CD4-positive, alpha-beta T cell (primary cell): ENCODE measurements around the gene RYR2. TPM values are rescaled to one million over a fixed set of nuclear protein-coding genes. Genes with fewer than 3 reads are reported as not detected.

Source experiments
- ATAC-seq: fragments of 200-7000 bp; cut with Tn5 transposase; one replicate; pipeline ENCODE4 v1.10.0; 2022; ENCODE audit warnings: mild to moderate bottlenecking; ENCODE audit not compliant: poor library complexity
- CTCF ChIA-PET: fragments of 350-600 bp; sonication (Branson Sonifier 250); formaldehyde crosslinking; loops from one replicate; lab custom pipeline; 2021; ENCODE audit warnings: antibody characterized with exemption, inconsistent platforms; lab: Charles Lee
- POLR2A ChIA-PET: fragments of 350-600 bp; sonication (Branson Sonifier 250); formaldehyde crosslinking; loops from one replicate; lab custom pipeline; 2021; ENCODE audit warnings: antibody characterized with exemption, inconsistent platforms; lab: Charles Lee
- DNase-seq, 14 experiments: peaks; one replicate each; pipeline ENCODE4 v3.0.0-alpha.2; 2013 to 2020; ENCODE audit warnings: mixed read lengths in 2 of 14
- H3K27ac ChIP-seq, 2 donors: one replicate each; pipeline versions ENCODE4 v1.5.1 to v1.7.0; 2013; ENCODE audit warnings: low read length in 2 of 2, low read depth in 1 of 2, mild to moderate bottlenecking in 1 of 2
- H3K27me3 ChIP-seq, 2 experiments: 1 replicate in 1 of 2; 2 replicates in 1 of 2; pipeline versions ENCODE4 v1.6.1 to v1.7.0; 2013; ENCODE audit warnings: low read length in 2 of 2, control low read depth in 1 of 2, mild to moderate bottlenecking in 1 of 2, moderate library complexity in 1 of 2; ENCODE audit not compliant: insufficient read depth in 2 of 2, control insufficient read depth in 1 of 2
- H3K36me3 ChIP-seq: one replicate; pipeline ENCODE4 v1.6.1; 2013; ENCODE audit warnings: low read length, control low read depth; ENCODE audit not compliant: insufficient read depth
- H3K4me1 ChIP-seq: one replicate; pipeline ENCODE4 v1.6.1; 2013; ENCODE audit warnings: low read length, control low read depth; ENCODE audit not compliant: insufficient read depth
- H3K4me3 ChIP-seq: one replicate; pipeline ENCODE4 v1.5.1; 2013; ENCODE audit warnings: mild to moderate bottlenecking, low read length, moderate library complexity
- H3K9me3 ChIP-seq, 2 experiments: 1 replicate in 1 of 2; 2 replicates in 1 of 2; pipeline versions ENCODE4 v1.6.1 to v1.7.0; 2013; ENCODE audit warnings: low read length in 2 of 2, mild to moderate bottlenecking in 2 of 2, control low read depth in 1 of 2, moderate library complexity in 1 of 2; ENCODE audit not compliant: control insufficient read depth in 1 of 2, insufficient read depth in 1 of 2
- H3K27ac Mint-ChIP-seq: one replicate; pipeline ENCODE4 v1.8.0; 2020; ENCODE audit warnings: mixed read lengths
- H3K27me3 Mint-ChIP-seq: one replicate; pipeline ENCODE4 v1.8.0; 2021; ENCODE audit warnings: mixed read lengths
- H3K36me3 Mint-ChIP-seq: one replicate; pipeline ENCODE4 v1.8.0; 2021; ENCODE audit warnings: low read depth, mixed read lengths
- H3K4me1 Mint-ChIP-seq: one replicate; pipeline ENCODE4 v1.8.0; 2021; ENCODE audit warnings: low read depth, mixed read lengths
- H3K4me3 Mint-ChIP-seq: one replicate; pipeline ENCODE4 v1.8.0; 2020; ENCODE audit warnings: mild to moderate bottlenecking, mixed read lengths
- H3K9me3 Mint-ChIP-seq: one replicate; pipeline ENCODE4 v1.8.0; 2020; ENCODE audit warnings: mixed read lengths
- intact Hi-C, 2 experiments: fragments of 100-400 bp; cut with DNase I in 1 of 2; cut with micrococcal nuclease in 1 of 2; formaldehyde crosslinking; loops; one replicate each; pipeline versions ENCODE4 v1.15.1 to v1.9.0; 2023 to 2025; cut with DNase I, micrococcal nuclease
- total RNA-seq, 174 experiments: library from RNA in 2 of 174; stranded (reverse) in 2 of 174; gene quantifications; one replicate each; pipeline ENCODE4 v1.2.3 and lab custom pipeline; 2021 to 2026
- TF ChIP-seq, protein P1 (sequence below): fragments of 200-600 bp; IDR thresholded peaks from one replicate; pipeline ENCODE4 v1.8.0; 2022; ENCODE audit warnings: antibody characterized with exemption, mild to moderate bottlenecking

RYR2 gene
- total RNA-seq, 2 experiments from 2014 or later, result not detected

DNA sequence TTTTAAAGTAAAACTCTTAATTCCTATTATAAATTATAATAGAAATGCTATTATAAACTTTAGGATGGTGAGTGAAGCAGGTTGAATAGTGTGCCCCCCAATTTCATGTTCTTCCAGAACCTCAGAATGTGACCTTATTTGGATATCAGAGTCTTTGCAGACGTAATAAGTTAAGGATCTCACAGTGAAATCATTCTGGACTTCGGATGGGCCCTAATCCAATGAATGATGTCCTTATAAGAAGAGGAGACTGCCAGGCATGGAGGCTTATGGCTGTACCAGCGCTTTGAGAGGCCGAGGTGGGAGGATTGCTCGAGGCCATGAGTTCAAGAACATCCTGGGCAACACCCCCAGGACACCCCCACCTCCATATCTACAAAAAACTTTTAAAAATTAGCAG, 28.4 kb upstream of the RYR2 start:
- DNase-seq (no peak), ATAC-seq (no peak)
- Mint-ChIP-seq H3K27me3 (peaks cover 6% of the 10 kb centered on the region), H3K4me3 (no peak overlapping the region), H3K27ac (no peak overlapping the region), H3K4me1 (no peaks in the 10 kb centered on the region), H3K9me3 (no peaks in the 10 kb centered on the region), H3K36me3 (no peaks in the 10 kb centered on the region)
- H3K27ac ChIP-seq, result no peak overlapping the region
- H3K4me1 ChIP-seq, result no peaks in the 10 kb centered on the region
- H3K9me3 ChIP-seq, result no peaks in the 10 kb centered on the region
- intact Hi-C loops, result no loop called here
- POLR2A ChIA-PET, result no interaction called here
- TF ChIP-seq, protein P1, sequence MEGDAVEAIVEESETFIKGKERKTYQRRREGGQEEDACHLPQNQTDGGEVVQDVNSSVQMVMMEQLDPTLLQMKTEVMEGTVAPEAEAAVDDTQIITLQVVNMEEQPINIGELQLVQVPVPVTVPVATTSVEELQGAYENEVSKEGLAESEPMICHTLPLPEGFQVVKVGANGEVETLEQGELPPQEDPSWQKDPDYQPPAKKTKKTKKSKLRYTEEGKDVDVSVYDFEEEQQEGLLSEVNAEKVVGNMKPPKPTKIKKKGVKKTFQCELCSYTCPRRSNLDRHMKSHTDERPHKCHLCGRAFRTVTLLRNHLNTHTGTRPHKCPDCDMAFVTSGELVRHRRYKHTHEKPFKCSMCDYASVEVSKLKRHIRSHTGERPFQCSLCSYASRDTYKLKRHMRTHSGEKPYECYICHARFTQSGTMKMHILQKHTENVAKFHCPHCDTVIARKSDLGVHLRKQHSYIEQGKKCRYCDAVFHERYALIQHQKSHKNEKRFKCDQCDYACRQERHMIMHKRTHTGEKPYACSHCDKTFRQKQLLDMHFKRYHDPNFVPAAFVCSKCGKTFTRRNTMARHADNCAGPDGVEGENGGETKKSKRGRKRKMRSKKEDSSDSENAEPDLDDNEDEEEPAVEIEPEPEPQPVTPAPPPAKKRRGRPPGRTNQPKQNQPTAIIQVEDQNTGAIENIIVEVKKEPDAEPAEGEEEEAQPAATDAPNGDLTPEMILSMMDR, result no peak
- CTCF ChIA-PET, result no interaction called here
- no peak overlapping the region for H3K4me3 ChIP-seq
- H3K36me3 ChIP-seq, result no peaks in the 10 kb centered on the region
- H3K27me3 ChIP-seq, result peaks cover 0 to 4% of the 10 kb centered on the region in 2 experiments

GRCh38 chr1:237016626-237017025, 25.4 kb upstream of the RYR2 start:
- Mint-ChIP-seq H3K27ac (no peak overlapping the region), H3K36me3 (no peaks in the 10 kb centered on the region), H3K9me3 (no peaks in the 10 kb centered on the region), H3K4me3 (no peak overlapping the region), H3K27me3 (peaks cover 6% of the 10 kb centered on the region), H3K4me1 (no peaks in the 10 kb centered on the region)
- TF ChIP-seq, protein P1, result no peak
- ChIA-PET CTCF (no interaction called here), POLR2A (no interaction called here)
- Histone ChIP-seq H3K4me3 (no peak overlapping the region), H3K27me3 (peaks cover 0 to 4% of the 10 kb centered on the region in 2 experiments), H3K27ac (no peak overlapping the region), H3K4me1 (no peaks in the 10 kb centered on the region), H3K9me3 (no peaks in the 10 kb centered on the region), H3K36me3 (no peaks in the 10 kb centered on the region)
- intact Hi-C loops, result no loop called here
- DNase-seq (no peak), ATAC-seq (no peak)

DNA sequence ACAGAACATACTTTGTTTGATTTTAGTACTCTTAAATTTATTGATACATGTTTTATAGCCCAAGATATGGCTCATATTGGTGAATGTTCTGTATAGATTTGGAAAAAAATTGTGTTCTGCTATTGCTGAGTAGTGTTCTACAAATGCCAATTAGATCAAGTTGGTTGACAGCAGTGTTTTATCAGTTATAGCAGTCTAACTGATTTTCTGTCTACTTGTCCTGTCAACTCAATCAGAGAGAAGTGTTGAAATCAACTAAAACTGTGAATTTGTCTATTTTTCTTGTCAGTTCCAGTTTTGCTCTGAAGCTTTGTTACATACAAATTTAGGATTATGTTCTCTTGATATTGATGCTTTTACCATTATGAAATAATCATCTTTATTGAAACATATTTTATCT, 23.1 kb upstream of the RYR2 start:
- intact Hi-C loops, result no loop called here
- Mint-ChIP-seq H3K4me3 (no peak overlapping the region), H3K27ac (no peak overlapping the region), H3K9me3 (no peaks in the 10 kb centered on the region), H3K4me1 (no peaks in the 10 kb centered on the region), H3K36me3 (no peaks in the 10 kb centered on the region), H3K27me3 (peaks cover 6% of the 10 kb centered on the region)
- ATAC-seq, result no peak
- DNase-seq, result no peak
- no peak overlapping the region for H3K27ac ChIP-seq
- no peak overlapping the region for H3K4me3 ChIP-seq
- H3K27me3 ChIP-seq, result no peaks in the 10 kb centered on the region
- no peaks in the 10 kb centered on the region for H3K9me3 ChIP-seq
- H3K36me3 ChIP-seq, result no peaks in the 10 kb centered on the region
- POLR2A ChIA-PET, result no interaction called here
- CTCF ChIA-PET, result no interaction called here
- no peaks in the 10 kb centered on the region for H3K4me1 ChIP-seq
- TF ChIP-seq, protein P1, result no peak
